B cell (primary cell): ENCODE data around the gene KPNA5. TPM values are rescaled to one million over a fixed set of nuclear protein-coding genes. Genes with fewer than 3 reads are reported as not detected.
A peak's percentile ranks its signal among the peaks of the same experiment; 100 is the strongest.

Source experiments
- ATAC-seq: fragments of 200-7000 bp; cut with Tn5 transposase; one replicate; pipeline ENCODE4 v1.10.0; 2021; ENCODE audit warnings: low read depth, mild to moderate bottlenecking, moderate number of reproducible peaks, moderate library complexity
- CTCF ChIA-PET: fragments of 350-600 bp; sonication (Branson Sonifier 250); formaldehyde crosslinking; loops from one replicate; lab custom pipeline; 2021; ENCODE audit warnings: antibody characterized with exemption, inconsistent platforms; lab: Charles Lee
- POLR2A ChIA-PET: fragments of 350-600 bp; sonication (Branson Sonifier 250); formaldehyde crosslinking; loops from one replicate; lab custom pipeline; 2021; ENCODE audit warnings: antibody characterized with exemption; lab: Charles Lee
- DNase-seq: peaks from one replicate; pipeline ENCODE4 v3.0.0; 2013
- H2AFZ ChIP-seq: 2 replicates; pipeline ENCODE4 v1.6.1; 2012; ENCODE audit warnings: mild to moderate bottlenecking, low read depth, low read length; ENCODE audit not compliant: insufficient read depth, poor library complexity, severe bottlenecking
- H3K27ac ChIP-seq, 2 donors: 1 replicate in 1 of 2; 2 replicates in 1 of 2; pipeline ENCODE4 v1.5.1; 2012 to 2013; ENCODE audit warnings: low read length in 2 of 2, mild to moderate bottlenecking in 2 of 2, moderate library complexity in 1 of 2
- H3K27me3 ChIP-seq, 4 experiments: fragments of 200-600 bp in 1 of 4; sonication (generic) in 1 of 4; replicated peaks in 1 of 4; 1 replicate in 2 of 4; 2 replicates in 2 of 4; pipeline versions ENCODE4 v1.6.1 to v1.7.0; 2013 to 2016; ENCODE audit warnings: low read length in 3 of 4, mild to moderate bottlenecking in 2 of 4, mixed read lengths in 1 of 4, moderate library complexity in 1 of 4; ENCODE audit not compliant: insufficient read depth in 4 of 4, control insufficient read depth in 3 of 4; ENCODE audit errors: control extremely low read depth in 1 of 4
- H3K36me3 ChIP-seq, 2 experiments: replicated peaks in 1 of 2; 1 replicate in 1 of 2; 2 replicates in 1 of 2; pipeline versions ENCODE4 v1.6.1 to v1.7.1; 2013; ENCODE audit warnings: low read length in 1 of 2; ENCODE audit not compliant: insufficient read depth in 2 of 2, control insufficient read depth in 1 of 2; ENCODE audit errors: control extremely low read depth in 1 of 2, extremely low read depth in 1 of 2
- H3K4me1 ChIP-seq, 2 donors: fragments of 200-600 bp in 1 of 2; sonication (generic) in 1 of 2; 1 replicate in 1 of 2; 2 replicates in 1 of 2; pipeline versions ENCODE4 v1.5.1 to v1.6.1; 2013 to 2017; ENCODE audit warnings: low read length in 2 of 2; ENCODE audit not compliant: control insufficient read depth in 2 of 2, insufficient read depth in 2 of 2
- H3K4me2 ChIP-seq: replicated peaks from 2 replicates; pipeline ENCODE3; 2012; ENCODE audit warnings: mild to moderate bottlenecking, low read depth, low read length; ENCODE audit not compliant: poor library complexity, severe bottlenecking
- H3K4me3 ChIP-seq, 5 experiments: fragments of 200-600 bp in 1 of 5; sonication (generic) in 1 of 5; 1 replicate in 3 of 5; 2 replicates in 2 of 5; pipeline versions ENCODE4 v1.5.1 to v1.7.0; 2011 to 2016; ENCODE audit warnings: low read length in 4 of 5, mild to moderate bottlenecking in 4 of 5, low read depth in 2 of 5, control low read depth in 1 of 5, moderate library complexity in 1 of 5; ENCODE audit not compliant: insufficient read depth in 1 of 5; ENCODE audit errors: control extremely low read depth in 1 of 5, extremely low read depth in 1 of 5
- H3K79me2 ChIP-seq: fragments of 200-600 bp; sonication (generic); one replicate; pipeline ENCODE4 v1.6.0; 2016; ENCODE audit warnings: low read length; ENCODE audit not compliant: control insufficient read depth, insufficient read depth
- H3K9ac ChIP-seq: fragments of 200-600 bp; sonication (generic); 2 replicates; pipeline ENCODE4 v1.6.1; 2017; ENCODE audit warnings: mild to moderate bottlenecking, low read length, moderate library complexity
- H3K9me3 ChIP-seq, 3 donors: one replicate each; pipeline versions ENCODE4 v1.6.1 to v1.7.1; 2013; ENCODE audit warnings: low read length in 2 of 3; ENCODE audit not compliant: control insufficient read depth in 2 of 3, insufficient read depth in 1 of 3; ENCODE audit errors: control extremely low read depth in 1 of 3
- H4K20me1 ChIP-seq: 2 replicates; pipeline ENCODE4 v1.6.0; 2012; ENCODE audit warnings: mild to moderate bottlenecking, low read length; ENCODE audit not compliant: insufficient read depth, control insufficient read depth, poor library complexity, severe bottlenecking
- H3K27ac Mint-ChIP-seq: one replicate; pipeline ENCODE4 v1.8.0; 2021; ENCODE audit warnings: mixed read lengths
- H3K27me3 Mint-ChIP-seq: one replicate; pipeline ENCODE4 v1.8.0; 2021; ENCODE audit warnings: mixed read lengths
- H3K4me1 Mint-ChIP-seq: one replicate; pipeline ENCODE4 v1.8.0; 2021; ENCODE audit warnings: mixed read lengths
- H3K4me3 Mint-ChIP-seq: one replicate; pipeline ENCODE4 v1.8.0; 2021; ENCODE audit warnings: mixed read lengths
- H3K9me3 Mint-ChIP-seq: one replicate; pipeline ENCODE4 v1.8.0; 2022; ENCODE audit warnings: mixed read lengths; ENCODE audit not compliant: insufficient read depth
- CTCF ChIP-seq: fragments of 200-600 bp; IDR thresholded peaks from one replicate; pipeline ENCODE4 v1.8.0; 2022; ENCODE audit warnings: antibody characterized with exemption, mild to moderate bottlenecking
- EZH2 ChIP-seq: IDR thresholded peaks from 2 replicates; pipeline ENCODE4 v1.6.1; 2012; ENCODE audit warnings: borderline replicate concordance, low read depth, mild to moderate bottlenecking, moderate library complexity, low read length; ENCODE audit not compliant: insufficient read depth, poor library complexity, severe bottlenecking
- WGBS: methylation state at CpG from one replicate; pipeline ENCODE4 v1.1.5; 2013; ENCODE audit warnings: missing lambda C conversion rate; ENCODE audit not compliant: insufficient coverage; 5-methylcytosine and 5-hydroxymethylcytosine counted together
- intact Hi-C: fragments of 100-400 bp; cut with micrococcal nuclease; formaldehyde crosslinking; loops from one replicate; pipeline ENCODE4 v1.10.0; 2022
- polyA plus RNA-seq: library from polyadenylated mRNA; depleted of rRNA; stranded (reverse); fragments of >200 nt; gene quantifications from 2 replicates; pipeline ENCODE4 v1.2.3, GENCODE V29; 2012
- total RNA-seq, 2 donors: library from RNA; stranded (reverse); fragments of 120-200 nt in 1 of 2; gene quantifications; 1 replicate in 1 of 2; 2 replicates in 1 of 2; pipeline versions ENCODE4 v1.2.3 to v1.2.4, GENCODE V29; 2013 to 2022

KPNA5 gene
- total and polyA plus RNA-seq, 2 donors (not counting 1 experiment from before 2014, with no cell fraction given) = 6.9 to 41.7 TPM

- peaks cover 9 to 19% of the 10 kb centered on the region in 2 donors for H3K4me1 ChIP-seq
- H3K36me3 ChIP-seq = no peaks in the 10 kb centered on the region
- H3K27ac ChIP-seq = no peak overlapping the region
- ATAC-seq = no peak
- intact Hi-C loops = no loop called here
- 71% methylated on average over 1 of the region's 5 CpGs for WGBS
- H3K9me3 ChIP-seq = peaks cover 0 to 5% (median 0%) of the 10 kb centered on the region in 3 donors
- DNase-seq = no peak
- H2AFZ ChIP-seq = no peak overlapping the region
- H3K27ac Mint-ChIP-seq = no peak overlapping the region
- H3K4me2 ChIP-seq = no peak overlapping the region
- peaks cover 0 to 28% (median 20%) of the 10 kb centered on the region in 4 experiments for H3K27me3 ChIP-seq
- ChIA-PET CTCF (interaction anchor here (0.8 kb wide), 1 partner anchor 13 kb away, joined by 4 read pairs; no protein-coding TSS in a partner anchor), POLR2A (no interaction called here)
- H3K4me3 ChIP-seq = no peak overlapping the region
- H3K27me3 Mint-ChIP-seq = peaks cover 55% of the 10 kb centered on the region
- no peaks in the 10 kb centered on the region for H3K9me3 Mint-ChIP-seq
- H3K4me1 Mint-ChIP-seq = peaks cover 14% of the 10 kb centered on the region
- H3K9ac ChIP-seq = no peak overlapping the region
- no peaks in the 10 kb centered on the region for H4K20me1 ChIP-seq
- TF ChIP-seq CTCF (no peak), EZH2 (no peak)
- peak overlapping the region; percentile 81 for H3K4me3 Mint-ChIP-seq
- H3K79me2 ChIP-seq = no peaks in the 10 kb centered on the region
Measured at GRCh38 chr6:116766506-116767176, 85.6 kb downstream of the KPNA5 start.

DNA sequence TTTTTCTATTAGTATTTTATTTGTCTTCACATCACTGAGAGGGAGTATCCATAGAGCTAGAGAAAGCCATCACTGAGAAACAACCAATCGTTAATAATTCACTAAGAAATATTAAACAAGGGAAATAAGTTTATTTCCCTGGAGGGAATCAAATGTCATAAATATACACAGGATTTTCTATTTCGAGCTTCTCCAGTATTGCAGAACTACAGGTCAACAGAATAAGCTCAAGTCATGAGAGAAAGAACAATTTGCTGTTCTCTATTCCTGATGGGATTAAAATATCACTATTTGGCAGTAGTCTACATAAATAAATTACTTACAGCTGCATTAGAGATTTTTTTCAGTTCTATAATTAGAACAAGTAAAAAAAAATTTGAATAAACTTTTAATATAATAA is 86.7 kb downstream of the KPNA5 start:
- POLR2A ChIA-PET = no interaction called here
- no peak overlapping the region for H3K4me3 ChIP-seq

More for the DNA sequence above, 86.7 kb downstream of the KPNA5 start:
- H2AFZ ChIP-seq = no peak overlapping the region
- H3K9ac ChIP-seq = no peak overlapping the region
- Mint-ChIP-seq H3K27ac (no peak overlapping the region), H3K4me3 (no peak overlapping the region), H3K9me3 (no peaks in the 10 kb centered on the region), H3K4me1 (peaks cover 14% of the 10 kb centered on the region), H3K27me3 (peaks cover 58% of the 10 kb centered on the region)
- CTCF ChIA-PET = no interaction called here
- peaks cover 9 to 19% of the 10 kb centered on the region in 2 donors for H3K4me1 ChIP-seq
- no peak overlapping the region for H3K27ac ChIP-seq
- no peak for DNase-seq
- no peaks in the 10 kb centered on the region for H3K79me2 ChIP-seq
- H3K9me3 ChIP-seq = peaks cover 0 to 5% (median 0%) of the 10 kb centered on the region in 3 donors
- no peak overlapping the region for H3K4me2 ChIP-seq
- TF ChIP-seq CTCF (no peak), EZH2 (no peak)
- intact Hi-C loops = no loop called here
- no peak for ATAC-seq
- no peaks in the 10 kb centered on the region for H4K20me1 ChIP-seq
- WGBS = no CpG with 5 or more reads among the region's 2 CpGs
- peaks cover 0 to 28% (median 17%) of the 10 kb centered on the region in 4 experiments for H3K27me3 ChIP-seq
- no peaks in the 10 kb centered on the region for H3K36me3 ChIP-seq
